H1 (cell line): Measurements from ENCODE around the gene BHMT. TPM values are rescaled to one million over a fixed set of nuclear protein-coding genes. Genes with fewer than 3 reads are reported as not detected.

Experiments
- CEBPB ChIP-seq: IDR thresholded peaks from 2 replicates; pipeline ENCODE4 v1.6.1; 2012; ENCODE audit warnings: low read depth, low read length
- RNF2 ChIP-seq: fragments of 200-900, 300-1000 bp; sonication (generic); IDR thresholded peaks from 2 replicates; pipeline ENCODE4 v1.7.1; 2016; ENCODE audit warnings: borderline replicate concordance, low read depth, mild to moderate bottlenecking, antibody characterized with exemption, low read length; ENCODE audit not compliant: poor library complexity, severe bottlenecking; ENCODE audit errors: missing control alignments
- TAF7 ChIP-seq: optimal IDR thresholded peaks from 2 replicates; pipeline ENCODE3; 2011; ENCODE audit warnings: low read depth, mild to moderate bottlenecking, inconsistent platforms, low read length, moderate library complexity, borderline replicate concordance
- polyA plus RNA-seq, 7 experiments: library from polyadenylated mRNA; depleted of rRNA in 3 of 7; stranded (reverse) in 5 of 7; unstranded in 2 of 7; fragments of >200 nt in 5 of 7; fragments of 200-250 nt in 2 of 7; gene quantifications; 1 replicate in 5 of 7; 2 replicates in 1 of 7; 4 replicates in 1 of 7; pipeline versions ENCODE4 v1.2.1 to v1.2.3, GENCODE V29; 2011 to 2013; ENCODE audit warnings: missing spikeins in 2 of 7, mixed read lengths in 2 of 7
- total RNA-seq: library from RNA; stranded (reverse); fragmentation: NEBNext Ultra II Directional; extraction: Animal tissue kit (Norgen Biotek cat#: 25700); gene quantifications from 2 replicates; pipeline ENCODE4 v1.2.1, GENCODE V29; 2021

The BHMT gene
- total and polyA plus RNA-seq, 2 of the 8 experiments (the other 6 are each of a cell fraction or from before 2014, with no cell fraction given), result 0.54 to 1.6 TPM

GRCh38 chr5:79172269-79172668 is 60.7 kb downstream of the BHMT start (continued):
- no peak for TF ChIP-seq TAF7
- TF ChIP-seq RNF2, result no peak
- TF ChIP-seq CEBPB, result no peak
- TF ChIP-seq, all 59 proteins: peak for 0
